Inflammatory macrophage treated with lipopolysaccharide for 1 hour (primary cell): Measurements from ENCODE around the gene PTBP2.
A peak's percentile ranks its signal among the peaks of the same experiment; 100 is the strongest.

Experiments used
- DNase-seq, 2 donors: peaks; one replicate each; pipeline ENCODE4 v3.0.0-alpha.2; 2020 to 2022

Gene PTBP2, protein sequence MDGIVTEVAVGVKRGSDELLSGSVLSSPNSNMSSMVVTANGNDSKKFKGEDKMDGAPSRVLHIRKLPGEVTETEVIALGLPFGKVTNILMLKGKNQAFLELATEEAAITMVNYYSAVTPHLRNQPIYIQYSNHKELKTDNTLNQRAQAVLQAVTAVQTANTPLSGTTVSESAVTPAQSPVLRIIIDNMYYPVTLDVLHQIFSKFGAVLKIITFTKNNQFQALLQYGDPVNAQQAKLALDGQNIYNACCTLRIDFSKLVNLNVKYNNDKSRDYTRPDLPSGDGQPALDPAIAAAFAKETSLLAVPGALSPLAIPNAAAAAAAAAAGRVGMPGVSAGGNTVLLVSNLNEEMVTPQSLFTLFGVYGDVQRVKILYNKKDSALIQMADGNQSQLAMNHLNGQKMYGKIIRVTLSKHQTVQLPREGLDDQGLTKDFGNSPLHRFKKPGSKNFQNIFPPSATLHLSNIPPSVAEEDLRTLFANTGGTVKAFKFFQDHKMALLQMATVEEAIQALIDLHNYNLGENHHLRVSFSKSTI

DNA sequence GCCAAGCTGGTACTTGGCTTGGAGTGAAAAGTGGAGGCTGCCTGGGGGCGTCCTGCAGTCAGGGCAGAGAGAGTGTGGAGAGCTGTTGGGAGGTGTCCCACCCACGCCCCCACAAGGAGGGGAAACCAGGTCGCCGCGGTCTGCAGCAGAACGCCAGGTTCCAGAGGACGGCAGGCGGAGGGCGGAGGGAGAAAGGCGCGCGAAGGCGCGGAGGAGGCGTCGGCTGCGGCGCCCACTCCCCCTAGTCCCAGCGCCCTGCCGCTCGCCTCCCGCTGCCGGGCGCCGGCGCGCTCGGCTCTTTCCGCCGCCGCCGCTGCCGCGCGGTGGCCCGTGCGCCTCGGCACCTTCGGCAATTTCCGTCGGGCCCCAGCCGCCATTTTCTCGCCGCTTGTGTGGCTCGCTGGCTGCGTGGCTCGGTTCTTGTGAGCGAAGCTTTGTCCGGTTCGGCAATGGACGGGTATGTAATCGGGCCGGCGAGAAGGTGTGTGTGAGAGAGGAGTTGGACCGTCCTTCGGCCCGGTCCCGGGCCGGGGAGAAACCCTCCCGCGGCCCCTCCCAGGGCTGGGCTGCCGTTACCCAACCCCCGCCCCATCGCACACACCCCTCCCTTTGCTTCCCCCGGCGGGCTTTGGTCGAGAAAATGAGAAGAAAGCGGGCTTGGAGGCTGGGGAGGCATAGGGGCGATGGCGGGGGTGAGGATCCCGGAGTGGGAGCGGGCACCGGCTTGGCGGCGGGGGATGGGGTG lies at the start of gene PTBP2:
Gene PTBP2 (plus strand): TSS at position 369 of the 745 bp plus-strand sequence. CDS start 81 bp downstream, at position 450.
- peak; percentile 70 to 84 for DNase-seq

DNA sequence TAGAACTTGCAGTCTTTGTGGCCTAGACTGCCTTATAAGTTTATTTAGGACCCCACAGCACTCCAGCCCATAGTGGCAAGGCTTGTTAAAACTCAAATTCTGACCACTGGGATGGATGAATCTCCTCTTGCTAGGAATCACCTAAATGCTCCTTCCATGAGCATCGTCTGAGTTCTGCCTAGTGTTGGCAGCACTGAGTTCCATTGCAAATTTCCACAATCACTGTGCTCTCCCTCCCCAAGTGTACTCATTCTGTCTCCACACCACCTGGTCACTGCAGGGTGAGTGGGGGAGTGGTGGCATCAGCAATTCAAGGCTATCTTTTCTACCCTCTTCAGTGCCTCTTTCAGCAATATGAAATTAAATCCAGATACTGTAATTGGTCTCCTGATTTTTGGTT lies 46.7 kb upstream of the PTBP2 start:
- DNase-seq: no peak

DNA sequence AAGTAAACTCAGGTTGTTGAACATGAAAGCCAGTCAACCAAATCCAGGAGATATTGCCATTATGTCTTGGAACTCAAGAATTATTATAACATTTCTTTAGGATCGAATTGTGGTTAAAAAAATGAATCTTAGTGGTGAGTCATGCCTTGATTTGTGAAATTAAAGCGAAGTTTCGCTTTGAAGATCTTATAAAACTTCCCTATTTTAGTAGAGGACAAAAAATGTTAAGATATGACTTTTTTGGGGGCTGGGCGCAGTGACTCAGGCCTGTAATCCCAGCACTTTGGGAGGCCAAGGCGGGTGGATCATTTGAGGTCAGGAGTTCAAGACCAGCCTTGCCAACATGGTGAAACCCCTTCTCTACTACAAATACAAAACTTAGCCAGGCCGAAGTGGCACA lies 39.5 kb upstream of the PTBP2 start:
- no peak for DNase-seq

DNA sequence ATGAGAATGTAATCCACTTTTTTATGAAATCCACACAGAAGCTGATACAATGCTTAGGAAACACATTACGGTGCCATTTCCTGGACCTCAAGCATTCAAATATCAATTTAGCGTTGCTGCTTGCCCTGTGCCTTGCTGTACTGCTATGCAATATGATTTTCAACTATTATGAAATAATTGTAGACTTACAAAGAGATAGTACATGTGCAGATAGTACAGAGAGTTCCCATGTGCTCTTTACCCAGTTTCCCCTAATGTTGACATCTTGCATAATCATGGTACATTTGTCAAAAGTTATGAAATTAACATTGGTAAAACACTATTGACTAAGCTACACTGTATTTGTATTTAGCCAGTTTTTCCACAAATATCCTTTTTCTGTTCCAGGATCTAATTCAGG lies 37.7 kb upstream of the PTBP2 start:
- peak; percentile 4 to 16 for DNase-seq

DNA sequence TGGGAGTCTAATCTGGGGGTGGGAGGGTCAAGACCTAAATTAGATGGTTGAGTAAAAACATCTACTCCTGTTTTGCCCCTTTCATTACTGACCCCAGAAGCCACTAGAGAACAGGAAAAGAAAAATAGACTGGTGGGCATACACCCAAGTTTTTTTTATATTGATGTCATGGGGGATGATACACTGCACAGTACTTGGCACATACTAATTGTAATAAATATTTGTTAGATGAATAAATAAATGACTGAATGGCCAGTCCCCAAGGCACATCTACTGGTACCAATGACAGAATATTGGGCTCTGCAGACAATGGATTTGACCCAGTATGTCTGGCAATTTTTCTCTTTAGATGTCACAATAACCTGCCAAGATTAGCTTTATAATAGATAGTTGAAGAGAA lies 36.8 kb upstream of the PTBP2 start:
- no peak for DNase-seq

DNA sequence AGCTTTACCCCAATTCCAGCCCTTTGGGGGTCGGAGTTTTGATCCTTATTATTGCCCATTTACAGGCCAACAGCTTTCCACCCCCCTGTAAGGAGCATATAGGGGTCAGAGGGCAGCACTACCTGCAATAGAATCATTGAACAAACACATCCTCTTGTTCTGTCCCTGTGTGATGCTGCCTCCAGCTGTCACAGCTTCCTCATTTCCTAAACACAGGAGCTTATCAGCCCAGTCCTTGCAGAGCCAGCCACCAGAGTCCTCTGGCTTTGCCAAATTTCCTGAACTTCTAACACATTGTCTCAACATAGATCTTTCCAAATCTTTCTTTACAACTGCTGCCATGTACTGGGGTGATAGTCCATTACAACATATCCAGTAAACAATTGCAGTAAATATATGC lies 32.8 kb upstream of the PTBP2 start:
- DNase-seq: no peak

DNA sequence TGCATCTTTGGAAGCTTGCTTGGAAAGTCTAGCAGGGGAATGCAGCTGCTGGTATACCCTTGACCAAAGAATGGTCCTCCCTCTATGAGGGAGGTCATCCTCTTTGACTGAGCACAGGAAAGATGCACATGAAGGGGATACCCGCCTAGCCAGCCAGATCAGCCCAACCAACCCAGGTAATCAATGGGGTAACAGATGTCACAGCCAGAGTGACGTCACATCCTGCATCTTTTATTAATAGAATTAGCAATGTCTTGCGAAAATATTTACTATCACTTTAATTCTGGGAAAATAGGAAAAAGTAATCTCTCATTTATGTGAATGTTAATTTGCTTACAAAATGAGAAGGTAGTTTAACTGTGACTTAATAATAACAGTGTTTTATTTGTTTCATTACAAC lies 25.6 kb upstream of the PTBP2 start:
- no peak for DNase-seq

DNA sequence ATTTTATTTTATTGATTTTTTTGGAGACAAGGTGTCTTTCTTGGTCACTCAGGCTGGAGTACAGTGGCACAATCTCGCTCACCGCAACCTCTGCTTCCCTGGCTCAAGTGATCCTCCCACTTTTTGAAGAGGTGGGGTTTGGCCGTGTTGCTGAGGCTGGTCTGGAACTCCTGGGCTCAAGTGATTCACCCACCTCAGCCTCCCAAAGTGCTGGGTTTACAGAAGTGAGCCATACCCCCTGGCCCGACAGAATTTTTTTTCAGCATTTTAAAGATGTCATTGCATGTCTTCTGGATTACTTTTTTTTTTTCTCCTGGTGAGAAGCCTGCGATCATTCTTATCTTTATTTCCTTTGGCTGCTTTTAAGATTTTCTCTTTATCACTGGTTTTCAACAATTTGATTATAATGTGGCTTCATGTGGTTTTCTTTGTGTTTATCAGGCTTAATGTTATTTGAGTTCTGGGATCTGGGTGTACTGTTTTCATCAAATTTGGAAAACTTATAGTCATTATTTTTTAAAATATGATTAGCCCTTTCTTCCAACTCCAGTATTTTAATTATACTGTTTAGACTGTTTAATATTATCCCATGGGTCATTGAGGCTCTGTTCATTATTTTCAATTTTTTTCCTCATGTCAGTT lies 23.1 kb upstream of the PTBP2 start:
- no peak for DNase-seq

DNA sequence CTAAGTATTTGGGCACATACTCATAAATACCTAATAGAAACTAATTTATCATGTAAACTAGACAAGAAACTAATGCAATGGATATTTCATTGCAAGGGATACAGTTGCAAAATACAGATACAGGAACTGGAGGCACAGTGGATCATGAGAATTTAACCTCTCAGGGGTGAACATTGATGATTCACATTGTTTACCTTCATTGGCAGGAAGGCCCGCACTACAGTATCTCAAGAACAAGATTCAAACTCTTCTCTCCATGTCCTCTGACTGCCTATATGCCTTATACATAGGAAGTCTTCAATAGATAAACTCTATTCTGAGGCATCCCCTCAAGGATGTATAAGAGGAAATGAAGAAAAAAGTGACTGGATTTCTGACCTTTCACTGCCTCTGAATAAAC lies 18.4 kb upstream of the PTBP2 start:
- no peak for DNase-seq

DNA sequence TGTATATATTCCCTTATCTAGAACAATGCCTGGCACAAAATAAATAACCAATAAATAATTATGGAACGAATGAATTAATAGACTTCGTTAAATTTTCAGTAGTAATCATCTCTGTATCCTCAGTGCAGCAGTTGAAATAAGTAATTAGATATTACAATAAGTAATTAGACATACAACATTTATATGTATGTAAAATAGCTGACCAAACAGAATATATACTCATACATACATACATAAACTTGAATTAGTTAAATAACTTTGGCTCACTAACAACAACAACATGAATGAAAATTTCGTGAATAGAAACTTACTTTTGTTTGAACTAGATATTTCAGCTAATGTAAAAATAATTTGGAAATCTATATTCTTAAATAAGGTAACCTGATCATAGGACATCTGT lies 14.6 kb upstream of the PTBP2 start:
- DNase-seq: no peak

DNA sequence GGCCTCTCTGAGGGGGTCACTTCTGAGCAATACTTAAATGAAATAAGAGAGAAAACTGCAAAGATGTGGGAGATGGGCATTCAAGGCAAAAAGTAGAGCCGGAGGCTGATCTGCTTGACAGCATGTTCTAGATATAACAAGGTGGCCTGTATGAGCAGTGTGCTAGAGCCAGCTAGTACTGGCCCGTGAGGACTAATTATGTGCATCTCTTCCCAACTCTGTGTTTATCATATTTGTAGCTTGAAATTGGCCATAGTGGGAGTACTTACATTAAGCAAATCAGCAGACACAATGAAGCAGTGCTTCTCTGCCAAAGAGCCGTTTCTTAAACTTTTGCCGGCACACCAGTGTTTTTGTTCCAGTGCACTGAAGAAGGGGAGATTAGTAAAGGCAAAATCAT lies 13.1 kb upstream of the PTBP2 start:
- DNase-seq: no peak

DNA sequence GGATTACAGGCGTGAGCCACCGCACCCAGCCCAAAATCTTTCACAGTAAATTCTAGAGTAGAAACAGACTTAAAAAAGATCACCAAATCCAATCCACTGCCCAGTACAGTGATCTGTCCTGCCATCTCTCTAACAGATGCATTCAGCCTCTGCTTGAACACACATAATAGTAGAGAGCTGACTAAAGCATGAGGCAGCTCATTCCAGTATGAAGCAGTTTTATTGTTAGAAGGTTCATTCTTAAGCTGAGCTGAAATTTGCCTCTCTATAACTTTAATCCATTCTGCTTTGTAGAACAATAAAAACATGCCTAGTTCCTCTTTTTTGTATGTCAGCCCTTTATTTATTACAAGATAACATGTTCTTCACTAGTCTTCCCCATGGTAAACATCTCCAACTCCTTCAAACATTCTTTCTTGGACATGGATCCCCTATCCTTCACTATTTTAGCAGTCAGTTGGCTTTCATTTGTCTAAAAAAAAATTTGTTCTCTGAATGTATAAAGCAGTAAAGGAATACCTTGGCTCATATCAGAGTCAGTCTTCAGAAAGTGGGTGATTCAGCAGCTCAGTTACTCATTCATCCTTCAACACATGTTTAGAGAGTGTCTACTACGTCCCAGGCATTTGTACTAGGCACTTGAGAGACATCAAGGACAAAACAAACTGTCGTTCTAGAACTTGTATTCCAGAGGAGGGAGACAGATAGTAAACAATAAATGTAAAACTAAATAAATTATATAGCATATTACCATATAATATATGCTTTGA lies 10.7 kb upstream of the PTBP2 start:
- DNase-seq: no peak

DNA sequence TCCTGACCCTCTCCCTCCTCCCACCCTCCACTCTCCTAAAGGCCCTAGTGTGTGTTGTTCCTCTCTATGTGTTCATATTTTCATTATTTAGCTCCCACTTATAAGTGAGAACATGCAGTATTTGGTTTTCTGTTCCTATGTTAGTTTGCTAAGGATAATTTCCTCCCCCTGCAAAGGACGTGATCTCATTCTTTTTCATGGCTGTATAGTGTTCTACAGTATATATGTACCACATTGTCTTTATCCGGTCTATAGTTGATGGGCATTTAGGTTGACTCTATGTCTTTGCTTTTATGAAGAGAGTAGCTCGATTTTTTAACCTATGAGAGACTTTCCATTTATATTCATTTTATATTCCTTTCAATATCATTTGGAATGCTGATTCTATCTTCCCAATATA lies 7.9 kb upstream of the PTBP2 start:
- no peak for DNase-seq

DNA sequence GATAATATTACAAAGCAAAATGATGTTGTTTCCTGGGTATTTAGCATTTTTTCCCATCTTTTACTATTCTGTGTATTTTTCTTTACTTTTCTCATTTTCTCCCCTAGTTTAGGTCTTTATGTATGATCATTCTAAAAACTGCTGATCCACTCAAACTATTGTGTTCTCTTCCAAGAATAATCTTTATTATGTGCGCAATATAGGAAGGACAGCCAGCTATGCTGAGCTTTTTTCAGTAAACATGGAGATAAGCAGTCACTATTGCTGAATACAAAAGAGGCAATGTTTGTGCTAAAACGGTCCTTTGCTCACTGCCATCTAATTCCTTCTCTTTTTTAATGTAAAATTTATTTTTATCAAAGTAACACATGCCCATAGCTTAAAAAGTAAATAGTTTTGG lies 6.7 kb upstream of the PTBP2 start:
- no peak for DNase-seq

DNA sequence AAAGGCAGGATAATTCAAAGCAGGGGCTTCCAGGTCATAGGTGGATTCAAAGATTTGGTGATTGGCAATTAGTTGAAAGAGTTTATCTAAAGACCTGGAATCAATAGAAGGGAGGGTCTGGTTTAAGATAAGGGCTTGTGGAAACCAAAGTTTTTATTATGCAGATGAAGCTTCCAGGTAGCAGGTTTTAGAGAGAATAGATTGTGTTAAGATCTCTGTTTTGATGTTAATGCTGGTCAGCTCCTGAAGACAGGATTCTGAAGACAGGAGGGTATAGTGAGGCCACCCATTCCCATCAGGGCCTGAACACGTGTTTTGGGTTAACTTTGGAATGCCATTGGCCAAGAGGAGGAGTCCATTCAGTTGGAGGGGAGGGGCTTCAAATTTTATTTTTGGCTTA lies 6.1 kb upstream of the PTBP2 start:
- DNase-seq: no peak

DNA sequence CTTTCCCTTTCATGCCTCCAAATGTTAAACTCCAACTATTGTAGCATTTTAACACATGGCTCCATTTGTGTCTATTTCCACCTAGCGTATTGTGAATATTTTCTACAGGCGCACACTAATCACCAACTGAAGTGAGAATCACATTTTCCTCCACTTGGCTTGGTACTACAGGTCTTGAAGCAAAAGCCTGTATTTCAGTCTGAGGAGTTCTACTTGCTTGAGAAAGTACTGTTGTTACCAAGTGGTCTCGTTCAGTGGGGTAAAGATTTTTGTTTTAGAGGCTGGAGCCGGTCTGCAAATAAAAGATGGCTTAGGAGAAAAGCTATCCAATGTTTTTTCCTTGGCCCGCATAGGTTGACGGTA lies 550 bp upstream of the PTBP2 start:
- no peak for DNase-seq

DNA sequence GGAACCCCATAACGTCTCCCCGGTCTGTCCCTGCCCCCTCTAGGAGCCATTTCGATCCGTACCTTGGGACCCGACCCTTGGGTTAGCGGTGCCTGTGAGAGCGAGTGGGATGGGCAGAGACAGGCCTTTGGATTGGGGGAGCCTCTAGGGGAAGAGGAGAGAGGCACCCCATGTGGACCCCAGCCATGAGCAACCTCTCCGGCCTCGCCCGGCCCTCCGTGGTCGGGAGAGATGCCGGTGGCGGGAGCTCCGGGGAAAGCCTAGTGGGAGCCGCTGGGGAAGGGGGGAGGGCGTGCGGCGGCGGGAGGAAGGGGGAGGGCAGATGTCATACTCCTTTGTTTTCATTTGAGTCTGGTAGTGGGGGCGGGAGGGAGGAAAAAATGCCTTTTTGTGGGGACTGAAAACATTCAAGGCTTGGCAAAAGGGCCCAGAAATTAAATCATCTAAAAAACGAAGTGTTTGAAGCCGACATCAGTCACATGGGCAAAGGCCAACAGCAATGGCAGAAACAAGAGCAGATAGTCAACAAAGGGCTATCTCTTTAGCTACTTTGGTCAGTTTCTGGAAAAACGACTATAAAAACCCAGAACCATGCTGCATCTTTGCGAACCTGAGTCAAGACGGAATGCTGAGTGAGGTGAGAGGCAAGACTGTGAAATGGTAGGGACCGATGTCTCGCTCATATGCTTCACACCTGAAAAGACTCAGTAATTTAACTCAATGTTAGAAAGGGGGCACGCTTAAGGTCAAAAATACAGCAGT lies 758 bp downstream of the PTBP2 start:
- DNase-seq: peak in 1 of 2 donors; percentile 18

DNA sequence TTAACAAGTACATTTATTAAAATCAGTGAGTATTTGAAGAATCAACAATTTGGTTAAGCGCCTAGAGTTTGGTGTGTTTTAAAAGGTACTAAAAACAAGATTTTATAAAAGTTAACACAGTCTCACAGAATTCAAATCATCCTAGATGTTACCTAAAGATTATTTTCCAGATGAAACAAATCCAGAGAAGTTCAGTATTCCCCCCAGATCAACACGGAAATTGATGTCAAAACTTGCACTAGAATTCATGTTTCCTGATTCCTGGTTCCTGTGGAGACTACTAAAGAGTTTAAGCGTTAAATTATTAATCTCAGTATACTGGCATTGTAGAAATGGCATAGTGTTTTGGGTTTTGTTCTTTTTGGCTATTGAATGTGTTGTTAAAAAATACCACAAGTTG lies 1.4 kb downstream of the PTBP2 start:
- no peak for DNase-seq

DNA sequence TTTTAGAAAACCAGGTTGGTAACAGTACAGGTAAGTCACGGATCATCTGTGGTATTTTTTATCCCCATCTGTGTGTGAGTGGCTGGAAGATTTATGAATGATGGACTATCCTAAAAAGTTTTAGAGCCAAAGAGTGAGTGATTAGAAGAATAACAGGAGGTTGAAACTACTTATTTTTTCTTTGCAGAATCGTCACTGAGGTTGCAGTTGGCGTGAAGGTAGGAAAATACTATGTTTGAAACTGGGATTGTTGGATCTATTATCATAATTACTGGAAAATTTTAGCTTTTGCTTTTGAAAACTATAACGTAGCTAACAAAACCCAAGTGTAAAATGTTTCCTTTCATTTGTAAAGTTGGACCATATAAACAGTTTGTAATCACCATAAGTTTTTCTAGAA lies 1.8 kb downstream of the PTBP2 start:
- DNase-seq: no peak

DNA sequence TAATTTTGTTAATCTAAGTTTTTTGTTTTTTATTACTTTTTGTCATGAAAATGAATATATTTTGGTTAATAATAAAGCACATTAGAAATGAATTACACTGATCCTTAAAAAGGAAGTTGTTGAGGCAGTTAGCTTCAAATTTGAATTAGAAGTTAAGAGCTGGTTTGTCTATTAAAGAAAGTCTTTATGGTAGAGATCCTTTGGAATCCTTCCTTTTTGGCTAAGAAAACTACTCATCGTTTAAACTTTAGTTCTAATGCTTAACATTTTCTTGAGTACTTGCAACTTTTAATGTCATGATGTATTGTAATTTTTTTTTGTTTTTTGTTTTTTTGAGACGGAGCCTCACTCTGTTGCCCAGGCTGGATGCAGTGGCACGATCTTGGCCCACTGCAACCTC lies 2.4 kb downstream of the PTBP2 start:
- DNase-seq: no peak

DNA sequence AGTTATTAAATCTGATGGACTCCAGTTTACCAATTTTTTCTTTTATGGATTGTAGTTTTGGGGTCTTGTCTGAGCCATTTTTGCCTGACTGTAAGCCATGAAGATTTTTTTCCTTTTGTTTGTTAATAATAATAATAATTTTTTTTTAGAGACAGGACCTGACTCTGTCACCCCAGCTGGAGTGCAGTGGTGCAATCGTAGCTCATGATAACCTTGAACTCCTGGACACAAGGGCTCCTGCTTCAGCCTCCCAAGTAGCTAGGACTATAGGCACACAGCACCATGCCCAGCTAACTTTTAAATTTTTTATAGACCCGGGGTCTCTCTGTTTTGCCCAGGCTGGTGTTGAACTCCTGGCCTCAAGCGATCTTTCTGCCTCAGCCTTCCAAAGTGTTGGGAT lies 6.3 kb downstream of the PTBP2 start:
- no peak for DNase-seq
